B cell (primary cell): Measurements from ENCODE around the gene KCNG4. TPM values are rescaled to one million over a fixed set of nuclear protein-coding genes. Genes with fewer than 3 reads are reported as not detected.

ENCODE experiments used
- ATAC-seq: fragments of 200-7000 bp; cut with Tn5 transposase; one replicate; pipeline ENCODE4 v1.10.0; 2021; ENCODE audit warnings: low read depth, mild to moderate bottlenecking, moderate number of reproducible peaks, moderate library complexity
- CTCF ChIA-PET: fragments of 350-600 bp; sonication (Branson Sonifier 250); formaldehyde crosslinking; loops from one replicate; lab custom pipeline; 2021; ENCODE audit warnings: antibody characterized with exemption, inconsistent platforms; lab: Charles Lee
- POLR2A ChIA-PET: fragments of 350-600 bp; sonication (Branson Sonifier 250); formaldehyde crosslinking; loops from one replicate; lab custom pipeline; 2021; ENCODE audit warnings: antibody characterized with exemption; lab: Charles Lee
- DNase-seq: peaks from one replicate; pipeline ENCODE4 v3.0.0; 2013
- H2AFZ ChIP-seq: 2 replicates; pipeline ENCODE4 v1.6.1; 2012; ENCODE audit warnings: mild to moderate bottlenecking, low read depth, low read length; ENCODE audit not compliant: insufficient read depth, poor library complexity, severe bottlenecking
- H3K27ac ChIP-seq, 2 donors: 1 replicate in 1 of 2; 2 replicates in 1 of 2; pipeline ENCODE4 v1.5.1; 2012 to 2013; ENCODE audit warnings: low read length in 2 of 2, mild to moderate bottlenecking in 2 of 2, moderate library complexity in 1 of 2
- H3K27me3 ChIP-seq, 4 experiments: fragments of 200-600 bp in 1 of 4; sonication (generic) in 1 of 4; replicated peaks in 1 of 4; 1 replicate in 2 of 4; 2 replicates in 2 of 4; pipeline versions ENCODE4 v1.6.1 to v1.7.0; 2013 to 2016; ENCODE audit warnings: low read length in 3 of 4, mild to moderate bottlenecking in 2 of 4, mixed read lengths in 1 of 4, moderate library complexity in 1 of 4; ENCODE audit not compliant: insufficient read depth in 4 of 4, control insufficient read depth in 3 of 4; ENCODE audit errors: control extremely low read depth in 1 of 4
- H3K36me3 ChIP-seq, 2 experiments: replicated peaks in 1 of 2; 1 replicate in 1 of 2; 2 replicates in 1 of 2; pipeline versions ENCODE4 v1.6.1 to v1.7.1; 2013; ENCODE audit warnings: low read length in 1 of 2; ENCODE audit not compliant: insufficient read depth in 2 of 2, control insufficient read depth in 1 of 2; ENCODE audit errors: control extremely low read depth in 1 of 2, extremely low read depth in 1 of 2
- H3K4me1 ChIP-seq, 2 donors: fragments of 200-600 bp in 1 of 2; sonication (generic) in 1 of 2; 1 replicate in 1 of 2; 2 replicates in 1 of 2; pipeline versions ENCODE4 v1.5.1 to v1.6.1; 2013 to 2017; ENCODE audit warnings: low read length in 2 of 2; ENCODE audit not compliant: control insufficient read depth in 2 of 2, insufficient read depth in 2 of 2
- H3K4me2 ChIP-seq: replicated peaks from 2 replicates; pipeline ENCODE3; 2012; ENCODE audit warnings: mild to moderate bottlenecking, low read depth, low read length; ENCODE audit not compliant: poor library complexity, severe bottlenecking
- H3K4me3 ChIP-seq, 5 experiments: fragments of 200-600 bp in 1 of 5; sonication (generic) in 1 of 5; 1 replicate in 3 of 5; 2 replicates in 2 of 5; pipeline versions ENCODE4 v1.5.1 to v1.7.0; 2011 to 2016; ENCODE audit warnings: low read length in 4 of 5, mild to moderate bottlenecking in 4 of 5, low read depth in 2 of 5, control low read depth in 1 of 5, moderate library complexity in 1 of 5; ENCODE audit not compliant: insufficient read depth in 1 of 5; ENCODE audit errors: control extremely low read depth in 1 of 5, extremely low read depth in 1 of 5
- H3K79me2 ChIP-seq: fragments of 200-600 bp; sonication (generic); one replicate; pipeline ENCODE4 v1.6.0; 2016; ENCODE audit warnings: low read length; ENCODE audit not compliant: control insufficient read depth, insufficient read depth
- H3K9ac ChIP-seq: fragments of 200-600 bp; sonication (generic); 2 replicates; pipeline ENCODE4 v1.6.1; 2017; ENCODE audit warnings: mild to moderate bottlenecking, low read length, moderate library complexity
- H3K9me3 ChIP-seq, 3 donors: one replicate each; pipeline versions ENCODE4 v1.6.1 to v1.7.1; 2013; ENCODE audit warnings: low read length in 2 of 3; ENCODE audit not compliant: control insufficient read depth in 2 of 3, insufficient read depth in 1 of 3; ENCODE audit errors: control extremely low read depth in 1 of 3
- H4K20me1 ChIP-seq: 2 replicates; pipeline ENCODE4 v1.6.0; 2012; ENCODE audit warnings: mild to moderate bottlenecking, low read length; ENCODE audit not compliant: insufficient read depth, control insufficient read depth, poor library complexity, severe bottlenecking
- H3K27ac Mint-ChIP-seq: one replicate; pipeline ENCODE4 v1.8.0; 2021; ENCODE audit warnings: mixed read lengths
- H3K27me3 Mint-ChIP-seq: one replicate; pipeline ENCODE4 v1.8.0; 2021; ENCODE audit warnings: mixed read lengths
- H3K4me1 Mint-ChIP-seq: one replicate; pipeline ENCODE4 v1.8.0; 2021; ENCODE audit warnings: mixed read lengths
- H3K4me3 Mint-ChIP-seq: one replicate; pipeline ENCODE4 v1.8.0; 2021; ENCODE audit warnings: mixed read lengths
- H3K9me3 Mint-ChIP-seq: one replicate; pipeline ENCODE4 v1.8.0; 2022; ENCODE audit warnings: mixed read lengths; ENCODE audit not compliant: insufficient read depth
- EZH2 ChIP-seq: IDR thresholded peaks from 2 replicates; pipeline ENCODE4 v1.6.1; 2012; ENCODE audit warnings: borderline replicate concordance, low read depth, mild to moderate bottlenecking, moderate library complexity, low read length; ENCODE audit not compliant: insufficient read depth, poor library complexity, severe bottlenecking
- WGBS: methylation state at CpG from one replicate; pipeline ENCODE4 v1.1.5; 2013; ENCODE audit warnings: missing lambda C conversion rate; ENCODE audit not compliant: insufficient coverage; 5-methylcytosine and 5-hydroxymethylcytosine counted together
- intact Hi-C: fragments of 100-400 bp; cut with micrococcal nuclease; formaldehyde crosslinking; loops from one replicate; pipeline ENCODE4 v1.10.0; 2022
- polyA plus RNA-seq: library from polyadenylated mRNA; depleted of rRNA; stranded (reverse); fragments of >200 nt; gene quantifications from 2 replicates; pipeline ENCODE4 v1.2.3, GENCODE V29; 2012
- total RNA-seq, 2 donors: library from RNA; stranded (reverse); fragments of 120-200 nt in 1 of 2; gene quantifications; 1 replicate in 1 of 2; 2 replicates in 1 of 2; pipeline versions ENCODE4 v1.2.3 to v1.2.4, GENCODE V29; 2013 to 2022
- TF ChIP-seq, protein P1 (sequence below): fragments of 200-600 bp; IDR thresholded peaks from one replicate; pipeline ENCODE4 v1.8.0; 2022; ENCODE audit warnings: antibody characterized with exemption, mild to moderate bottlenecking

Gene KCNG4
- total and polyA plus RNA-seq, 2 donors (not counting 1 experiment from before 2014, with no cell fraction given) = not detected

GRCh38 chr16:84212631-84213030 lies 27.2 kb downstream of the KCNG4 start:
- Mint-ChIP-seq H3K9me3 (no peaks in the 10 kb centered on the region), H3K27me3 (peaks cover 10% of the 10 kb centered on the region), H3K27ac (no peak overlapping the region), H3K4me3 (no peak overlapping the region), H3K4me1 (no peaks in the 10 kb centered on the region)
- Histone ChIP-seq H3K9me3 (peaks cover 0 to 3% (median 0%) of the 10 kb centered on the region in 3 donors), H4K20me1 (no peaks in the 10 kb centered on the region), H3K9ac (no peak overlapping the region), H3K4me1 (no peaks in the 10 kb centered on the region), H3K4me3 (no peak overlapping the region), H3K79me2 (no peaks in the 10 kb centered on the region), H3K27me3 (no peaks in the 10 kb centered on the region), H3K27ac (no peak overlapping the region), H3K36me3 (no peaks in the 10 kb centered on the region), H2AFZ (no peak overlapping the region), H3K4me2 (no peak overlapping the region)
- intact Hi-C loops = no loop called here
- no peak for DNase-seq
- ChIA-PET CTCF (no interaction called here), POLR2A (no interaction called here)
- TF ChIP-seq, protein P1, sequence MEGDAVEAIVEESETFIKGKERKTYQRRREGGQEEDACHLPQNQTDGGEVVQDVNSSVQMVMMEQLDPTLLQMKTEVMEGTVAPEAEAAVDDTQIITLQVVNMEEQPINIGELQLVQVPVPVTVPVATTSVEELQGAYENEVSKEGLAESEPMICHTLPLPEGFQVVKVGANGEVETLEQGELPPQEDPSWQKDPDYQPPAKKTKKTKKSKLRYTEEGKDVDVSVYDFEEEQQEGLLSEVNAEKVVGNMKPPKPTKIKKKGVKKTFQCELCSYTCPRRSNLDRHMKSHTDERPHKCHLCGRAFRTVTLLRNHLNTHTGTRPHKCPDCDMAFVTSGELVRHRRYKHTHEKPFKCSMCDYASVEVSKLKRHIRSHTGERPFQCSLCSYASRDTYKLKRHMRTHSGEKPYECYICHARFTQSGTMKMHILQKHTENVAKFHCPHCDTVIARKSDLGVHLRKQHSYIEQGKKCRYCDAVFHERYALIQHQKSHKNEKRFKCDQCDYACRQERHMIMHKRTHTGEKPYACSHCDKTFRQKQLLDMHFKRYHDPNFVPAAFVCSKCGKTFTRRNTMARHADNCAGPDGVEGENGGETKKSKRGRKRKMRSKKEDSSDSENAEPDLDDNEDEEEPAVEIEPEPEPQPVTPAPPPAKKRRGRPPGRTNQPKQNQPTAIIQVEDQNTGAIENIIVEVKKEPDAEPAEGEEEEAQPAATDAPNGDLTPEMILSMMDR = no peak
- no peak for TF ChIP-seq EZH2
- WGBS = 93% methylated on average over 3 of the region's 4 CpGs
- ATAC-seq = no peak

DNA sequence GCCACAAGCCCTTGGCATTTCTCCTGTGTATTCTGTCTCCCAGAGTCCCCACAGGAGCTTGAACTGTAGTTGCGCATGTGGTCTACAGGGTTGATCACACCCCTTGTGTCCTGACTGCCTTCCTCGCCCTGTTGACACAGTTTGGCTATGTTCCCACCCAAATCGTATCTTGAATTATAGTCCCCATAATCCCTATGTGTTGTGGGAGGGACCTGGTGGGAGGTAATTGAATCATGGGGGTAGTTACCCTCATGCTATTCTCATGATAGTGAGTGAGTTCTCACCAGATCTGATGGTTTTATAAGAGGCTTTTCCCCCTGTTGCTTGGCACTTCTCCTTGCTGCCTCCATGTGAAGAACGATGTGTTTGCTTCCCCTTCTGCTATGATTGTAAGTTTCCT lies 27.7 kb downstream of the KCNG4 start:
- no peak overlapping the region for H3K4me2 ChIP-seq
- H3K27me3 ChIP-seq = no peaks in the 10 kb centered on the region
- H3K9me3 Mint-ChIP-seq = no peaks in the 10 kb centered on the region
- H3K4me3 Mint-ChIP-seq = no peak overlapping the region
- intact Hi-C loops = no loop called here
- DNase-seq (no peak), ATAC-seq (no peak)
- H2AFZ ChIP-seq = no peak overlapping the region
- no peaks in the 10 kb centered on the region for H3K4me1 ChIP-seq
- H3K36me3 ChIP-seq = no peaks in the 10 kb centered on the region
- H3K4me3 ChIP-seq = no peak overlapping the region
- ChIA-PET CTCF (no interaction called here), POLR2A (no interaction called here)
- no peak overlapping the region for H3K9ac ChIP-seq
- H4K20me1 ChIP-seq = no peaks in the 10 kb centered on the region
- peaks cover 0 to 3% (median 0%) of the 10 kb centered on the region in 3 donors for H3K9me3 ChIP-seq
- H3K27ac ChIP-seq = no peak overlapping the region
- H3K79me2 ChIP-seq = no peaks in the 10 kb centered on the region
- WGBS = 83% methylated on average over 1 of the region's 4 CpGs
- H3K27me3 Mint-ChIP-seq = peaks cover 8% of the 10 kb centered on the region
- no peak overlapping the region for H3K27ac Mint-ChIP-seq
- H3K4me1 Mint-ChIP-seq = no peaks in the 10 kb centered on the region
- TF ChIP-seq EZH2 = no peak
- TF ChIP-seq, protein P1 = no peak
